K562 (cell line): Measurements from ENCODE around the gene LRP1B. TPM values are rescaled to one million over a fixed set of nuclear protein-coding genes. Genes with fewer than 3 reads are reported as not detected.

ENCODE experiments used
- ATAC-seq: fragments of 200-7000 bp; cut with Tn5 transposase; 3 replicates; pipeline ENCODE4 v1.9.1; 2020; ENCODE audit warnings: moderate library complexity
- BruUV-seq: library from RNA; stranded (reverse); fragments of 400-500 nt; replicated peaks from 2 replicates; lab custom pipeline; 2021; lab: Mats Ljungman, UMichigan
- CTCF ChIA-PET: fragments of 300-600 bp; formaldehyde crosslinking; extraction: SDS; loops from one replicate; lab custom pipeline; 2021; ENCODE audit warnings: low intra/inter-chr PET ratio; lab: Yijun Ruan, JAX
- POLR2A ChIA-PET: fragments of 300-600, 350-650 bp; sonication (Branson Sonifier 250); formaldehyde crosslinking; extraction: SDS; loops from one replicate; lab custom pipeline; 2021; ENCODE audit warnings: antibody characterized with exemption, inconsistent platforms; lab: Yijun Ruan, JAX
- DNase-seq, 4 experiments: peaks; one replicate each; pipeline versions ENCODE4 v3.0.0 to v3.0.0-alpha.2; 2011 to 2018; ENCODE audit warnings: low spot score in 3 of 4, mixed read lengths in 3 of 4; ENCODE audit errors: extremely low read depth in 1 of 4
- FAIRE-seq: peaks from 2 replicates; lab custom pipeline; 2011; peaks lifted over from hg19 to GRCh38; lab: Jason Lieb, UNC
- H2AFZ ChIP-seq: 2 replicates; pipeline ENCODE4 v1.6.0; 2011; ENCODE audit warnings: low read depth, low read length, control low read depth, inconsistent platforms
- H3K27ac ChIP-seq: fragments of 200-600 bp; 3 replicates; pipeline ENCODE4 v1.8.0; 2011; ENCODE audit warnings: low read depth, mild to moderate bottlenecking, control low read depth, inconsistent platforms, low read length, moderate library complexity, mixed read lengths; ENCODE audit errors: extremely low read depth
- H3K27me3 ChIP-seq, 2 experiments: fragments of 300-600 bp in 1 of 2; 2 replicates in 1 of 2; 3 replicates in 1 of 2; pipeline versions ENCODE4 v1.6.0 to v1.8.0; 2011; ENCODE audit warnings: inconsistent platforms in 2 of 2, low read length in 2 of 2, mild to moderate bottlenecking in 1 of 2, mixed read lengths in 1 of 2, moderate library complexity in 1 of 2; ENCODE audit not compliant: control insufficient read depth in 2 of 2, insufficient read depth in 2 of 2
- H3K36me3 ChIP-seq: fragments of 300-600 bp; 3 replicates; pipeline ENCODE4 v1.8.0; 2011; ENCODE audit warnings: mild to moderate bottlenecking, low read length, inconsistent platforms; ENCODE audit not compliant: control insufficient read depth, insufficient read depth
- H3K4me1 ChIP-seq, 2 experiments: fragments of 200-600 bp in 1 of 2; replicated peaks in 1 of 2; 2 replicates in 1 of 2; 3 replicates in 1 of 2; pipeline versions ENCODE4 v1.5.1 to v1.8.0; 2011; ENCODE audit warnings: inconsistent platforms in 2 of 2, low read length in 2 of 2, mild to moderate bottlenecking in 1 of 2, mixed read lengths in 1 of 2, moderate library complexity in 1 of 2; ENCODE audit not compliant: control insufficient read depth in 2 of 2, insufficient read depth in 2 of 2
- H3K4me2 ChIP-seq: 2 replicates; pipeline ENCODE4 v1.6.1; 2011; ENCODE audit warnings: low read length, control low read depth, inconsistent platforms, mixed read lengths; ENCODE audit not compliant: insufficient read depth
- H3K4me3 ChIP-seq: fragments of 200-600 bp; sonication (generic), shearing (Covaris generic); 2 replicates; pipeline ENCODE4 v1.5.1; 2016; ENCODE audit warnings: control low read depth, inconsistent platforms
- H3K79me2 ChIP-seq: fragments of 200-600 bp; 3 replicates; pipeline ENCODE4 v1.8.0; 2011; ENCODE audit warnings: low read length, inconsistent platforms; ENCODE audit not compliant: control insufficient read depth, insufficient read depth
- H3K9ac ChIP-seq, 2 experiments: 2 replicates each; pipeline versions ENCODE4 v1.6.0 to v1.6.1; 2011; ENCODE audit warnings: low read depth in 2 of 2, low read length in 2 of 2, control low read depth in 1 of 2, inconsistent platforms in 1 of 2, mild to moderate bottlenecking in 1 of 2, mixed read lengths in 1 of 2; ENCODE audit not compliant: insufficient read depth in 1 of 2
- H3K9me1 ChIP-seq: one replicate; pipeline ENCODE4 v1.6.0; 2011; ENCODE audit warnings: inconsistent platforms, mild to moderate bottlenecking, low read length, moderate library complexity; ENCODE audit not compliant: control insufficient read depth, insufficient read depth
- H3K9me3 ChIP-seq: replicated peaks from 2 replicates; pipeline ENCODE4 v1.5.1; 2011; ENCODE audit warnings: low read depth, low read length, inconsistent platforms; ENCODE audit not compliant: control insufficient read depth, insufficient read depth
- H4K20me1 ChIP-seq: replicated peaks from 2 replicates; pipeline ENCODE4 v1.6.1; 2011; ENCODE audit warnings: low read length, inconsistent platforms, mixed read lengths; ENCODE audit not compliant: control insufficient read depth, insufficient read depth
- FOXM1 ChIP-seq, 2 experiments: fragments of 450-650 bp in 1 of 2; sonication (generic) in 1 of 2; formaldehyde crosslinking in 1 of 2; IDR thresholded peaks; 2 replicates each; pipeline versions ENCODE4 v1.6.1 to v1.9.0; 2017 to 2022; ENCODE audit warnings: low read depth in 2 of 2, mild to moderate bottlenecking in 2 of 2, missing genetic modification reagents in 1 of 2, moderate library complexity in 1 of 2
- GTF2B ChIP-seq: IDR thresholded peaks from 2 replicates; pipeline ENCODE4 v1.6.1; 2011; ENCODE audit not compliant: insufficient read length; ENCODE audit errors: extremely low read depth
- NRF1 ChIP-seq, 2 experiments: fragments of 450-650 bp; IDR thresholded peaks in 1 of 2; conservative IDR thresholded peaks in 1 of 2; 2 replicates each; pipeline ENCODE4 v1.6.1; 2014; ENCODE audit warnings: mild to moderate bottlenecking in 2 of 2
- PTTG1 ChIP-seq: fragments of 450-650 bp; IDR thresholded peaks from 2 replicates; pipeline ENCODE4 v1.6.1; 2016; ENCODE audit warnings: low read depth, mild to moderate bottlenecking, missing genetic modification characterization, missing compliant biosample characterization
- REST ChIP-seq, 2 experiments: fragments of 450-650 bp; formaldehyde crosslinking in 1 of 2; IDR thresholded peaks; 2 replicates each; pipeline versions ENCODE4 v1.4.0 to v1.6.1; 2014 to 2020; ENCODE audit warnings: mild to moderate bottlenecking in 2 of 2, borderline replicate concordance in 1 of 2, low read depth in 1 of 2
- SP1 ChIP-seq: sonication (generic); formaldehyde crosslinking; IDR thresholded peaks from 2 replicates; pipeline ENCODE4 v1.8.1; 2022; ENCODE audit warnings: mild to moderate bottlenecking, missing genetic modification reagents
- SRSF1 ChIP-seq: fragments of 200-400 bp; formaldehyde crosslinking; IDR thresholded peaks from 2 replicates; pipeline ENCODE4 v1.6.1; 2017; ENCODE audit warnings: mild to moderate bottlenecking, low read depth, low read length, moderate library complexity
- ZNF3 ChIP-seq: fragments of 250-450 bp; sonication (Bioruptor Pico); IDR thresholded peaks from 2 replicates; pipeline ENCODE4 v1.5.0; 2021; ENCODE audit warnings: mild to moderate bottlenecking, moderate library complexity
- ZNF398 ChIP-seq: fragments of 250-450 bp; sonication (Bioruptor Pico); IDR thresholded peaks from 2 replicates; pipeline ENCODE4 v1.8.0; 2021; ENCODE audit warnings: moderate library complexity, mild to moderate bottlenecking, inconsistent platforms
- WGBS: fragments of 100-300 bp; shearing (Covaris generic); methylation state at CpG from one replicate; pipeline ENCODE4 v1.1.6; 2016; ENCODE audit warnings: low coverage, mixed read lengths; ENCODE audit not compliant: insufficient coverage; ENCODE audit errors: missing lambda C conversion rate; 5-methylcytosine and 5-hydroxymethylcytosine counted together
- in situ Hi-C: fragments of 300-500 bp; cut with MboI; formaldehyde crosslinking; loops from 4 replicates; pipeline ENCODE4 v1.15.0; 2018; ENCODE audit warnings: inconsistent platforms, mixed read lengths
- intact Hi-C: fragments of 100-400 bp; cut with micrococcal nuclease; formaldehyde crosslinking; loops from 2 replicates; pipeline ENCODE4 v1.14.2; 2022
- polyA plus RNA-seq, 8 experiments: library from polyadenylated mRNA; depleted of rRNA in 4 of 8; stranded (reverse) in 5 of 8; unstranded in 3 of 8; fragments of >200 nt; fragmentation: Nextera tagmentation in 2 of 8; fragmentation: Illumina TruSeq in 1 of 8; extraction: Ambion mirVana in 2 of 8; extraction: Trizol in 1 of 8; gene quantifications; 2 replicates each; pipeline versions ENCODE4 v1.2.1 to v1.2.3, GENCODE V29; 2011 to 2014; ENCODE audit warnings: inconsistent platforms in 1 of 8, missing spikeins in 1 of 8
- total RNA-seq, 7 experiments: library from RNA; depleted of rRNA in 6 of 7; stranded (reverse); fragments of >200 nt in 6 of 7; fragmentation: Illumina TruSeq in 2 of 7; extraction: Trizol in 2 of 7; gene quantifications; 2 replicates each; pipeline versions ENCODE4 v1.2.1 to v1.2.3, GENCODE V29; 2011 to 2021; ENCODE audit warnings: low replicate concordance in 1 of 7

The LRP1B gene
- total and polyA plus RNA-seq, 9 of the 15 experiments (the other 6 are each of a cell fraction or from before 2014, with no cell fraction given) = not detected

- DNase-seq = no peak
Observed at GRCh38 chr2:141501752-141502151, 629.1 kb downstream of the LRP1B start.

More at GRCh38 chr2:141501752-141502151, 629.1 kb downstream of the LRP1B start:
- in situ Hi-C loops = no loop called here
- CTCF ChIA-PET = no interaction called here
- TF ChIP-seq ZNF3 = no peak
- no peak for TF ChIP-seq PTTG1 (tag)
- no peak for TF ChIP-seq FOXM1 (IDR thresholded peaks at IDR 0.05; ENCODE audit: low read depth)
- no peak for TF ChIP-seq FOXM1 (CRISPR knock-in tag; IDR thresholded peaks at IDR 0.05; ENCODE audit: low read depth)
- no peak for TF ChIP-seq REST (IDR thresholded peaks at IDR 0.05; ENCODE audit: borderline replicate concordance)
- TF ChIP-seq REST (CRISPR knock-in tag; IDR thresholded peaks at IDR 0.05; ENCODE audit: low read depth) = no peak
- TF ChIP-seq GTF2B = no peak
- TF ChIP-seq SP1 (CRISPR knock-in tag) = no peak
- no peak for TF ChIP-seq NRF1 (conservative IDR thresholded peaks at IDR 0.05 in 1 of 2, IDR thresholded peaks at IDR 0.05 in 1 of 2)
- no peak for TF ChIP-seq ZNF398
- no peak for TF ChIP-seq SRSF1
- Histone ChIP-seq H3K9me3 (no peaks in the 10 kb centered on the region), H3K9me1 (no peaks in the 10 kb centered on the region), H4K20me1 (no peaks in the 10 kb centered on the region), H3K4me3 (no peak overlapping the region), H3K27ac (no peak overlapping the region), H3K36me3 (no peaks in the 10 kb centered on the region), H3K4me2 (no peak overlapping the region), H3K79me2 (no peaks in the 10 kb centered on the region), H2AFZ (no peak overlapping the region), H3K4me1 (no peaks in the 10 kb centered on the region), H3K27me3 (no peaks in the 10 kb centered on the region), H3K9ac (no peak overlapping the region)
- intact Hi-C loops = no loop called here
- 0% methylated on average over 1 of the region's 1 CpG for WGBS
- BruUV-seq = no TSS peak
- FAIRE-seq = no peak
- no peak for ATAC-seq
- POLR2A ChIA-PET = no interaction called here
